Measurements from ENCODE around the gene STK32B.

GRCh38 chr4:5545271-5545670 is 494.0 kb downstream of the STK32B start:
- no peak for TF ChIP-seq CTCF (IDR thresholded peaks at IDR 0.05)
- TF ChIP-seq POLR2A (IDR thresholded peaks at IDR 0.05), result no peak
